Hematopoietic multipotent progenitor cell treated with erythropoietin and hydrocortisone succinate and interleukin-3 and kit ligand, for 4 days (in vitro differentiated cells): ENCODE measurements around the gene MAP1S.
A peak's percentile ranks its signal among the peaks of the same experiment; 100 is the strongest.
"Not testable (repeated sequence)": the region's sequence is repeated elsewhere in the genome, so short reads cannot be mapped to it uniquely, and the experiment has no call there.

Source experiments
- DNase-seq: peaks from one replicate; pipeline ENCODE4 v3.0.0-alpha.2; 2015

Gene MAP1S

GRCh38 chr19:17765069-17765618 is 45.9 kb downstream of the MAP1S start:
- peak; percentile 91 for DNase-seq

- peak; percentile 94 for DNase-seq
These were observed 47.4 kb downstream of the MAP1S start for GRCh38 chr19:17766543-17767131.

GRCh38 chr19:17767559-17767958 is 48.3 kb downstream of the MAP1S start:
- DNase-seq, result peak; percentile 79

DNA sequence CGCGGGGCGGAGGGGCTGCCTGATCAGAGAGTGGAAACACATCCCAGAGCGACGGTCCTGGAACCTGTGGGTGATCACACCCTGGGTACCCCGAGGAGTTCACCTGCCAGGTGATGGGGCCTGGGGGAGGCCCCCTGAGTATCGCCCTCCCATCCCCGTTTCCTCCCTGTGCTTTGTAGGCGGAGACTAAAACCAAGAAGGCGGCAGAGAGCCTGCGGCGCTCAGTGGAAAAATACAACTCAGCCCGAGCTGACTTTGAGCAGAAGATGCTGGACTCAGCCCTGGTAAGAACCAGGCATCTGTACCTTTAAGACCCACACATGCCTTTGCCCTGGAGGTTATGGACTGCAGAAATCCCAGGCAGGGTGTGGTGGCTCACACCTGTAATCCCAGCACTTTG is 51.3 kb downstream of the MAP1S start:
- DNase-seq, result no peak

DNA sequence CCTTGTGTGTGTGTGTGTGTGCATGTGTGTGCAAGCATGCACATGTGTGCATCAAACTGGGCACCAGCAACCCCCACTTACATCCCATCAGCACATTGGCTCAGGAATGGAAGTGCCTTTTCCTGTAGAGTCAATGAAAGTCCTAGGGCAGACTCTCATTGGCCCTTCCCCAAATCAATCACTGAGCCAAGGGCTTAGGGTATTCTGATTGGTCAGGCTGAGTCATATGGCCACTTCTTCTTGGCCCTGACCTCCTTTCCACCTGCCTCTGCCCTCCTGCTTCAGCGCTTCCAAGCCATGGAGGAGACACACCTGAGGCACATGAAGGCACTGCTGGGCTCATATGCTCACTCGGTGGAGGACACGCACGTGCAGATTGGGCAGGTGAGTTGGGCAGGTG is 52.9 kb downstream of the MAP1S start:
- DNase-seq, result peak; percentile 57

- DNase-seq, result peak; percentile 77
These were observed 56.1 kb downstream of the MAP1S start for GRCh38 chr19:17775245-17775927.

- no peak for DNase-seq
These were observed 56.9 kb downstream of the MAP1S start for GRCh38 chr19:17775991-17776803.

DNA sequence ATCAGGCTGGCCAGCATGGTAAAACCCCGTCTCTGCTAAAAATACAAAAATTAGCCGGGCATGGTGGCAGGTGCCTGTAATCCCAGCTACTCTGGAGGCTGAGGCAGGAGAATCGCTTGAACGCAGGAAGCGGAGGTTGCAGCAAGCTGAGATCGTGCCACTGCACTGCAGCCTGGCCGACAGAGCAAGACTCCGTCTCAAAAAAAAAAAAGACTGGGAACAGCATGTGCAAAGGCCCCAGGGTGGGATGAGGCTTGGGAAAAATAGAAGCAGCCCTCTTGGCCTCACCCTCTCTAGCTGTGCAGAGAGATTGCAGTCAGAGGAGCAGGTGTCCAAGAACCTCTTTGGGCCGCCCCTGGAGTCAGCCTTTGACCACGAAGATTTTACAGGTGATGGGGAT is 58.6 kb downstream of the MAP1S start:
- DNase-seq, result not testable (repeated sequence)

DNA sequence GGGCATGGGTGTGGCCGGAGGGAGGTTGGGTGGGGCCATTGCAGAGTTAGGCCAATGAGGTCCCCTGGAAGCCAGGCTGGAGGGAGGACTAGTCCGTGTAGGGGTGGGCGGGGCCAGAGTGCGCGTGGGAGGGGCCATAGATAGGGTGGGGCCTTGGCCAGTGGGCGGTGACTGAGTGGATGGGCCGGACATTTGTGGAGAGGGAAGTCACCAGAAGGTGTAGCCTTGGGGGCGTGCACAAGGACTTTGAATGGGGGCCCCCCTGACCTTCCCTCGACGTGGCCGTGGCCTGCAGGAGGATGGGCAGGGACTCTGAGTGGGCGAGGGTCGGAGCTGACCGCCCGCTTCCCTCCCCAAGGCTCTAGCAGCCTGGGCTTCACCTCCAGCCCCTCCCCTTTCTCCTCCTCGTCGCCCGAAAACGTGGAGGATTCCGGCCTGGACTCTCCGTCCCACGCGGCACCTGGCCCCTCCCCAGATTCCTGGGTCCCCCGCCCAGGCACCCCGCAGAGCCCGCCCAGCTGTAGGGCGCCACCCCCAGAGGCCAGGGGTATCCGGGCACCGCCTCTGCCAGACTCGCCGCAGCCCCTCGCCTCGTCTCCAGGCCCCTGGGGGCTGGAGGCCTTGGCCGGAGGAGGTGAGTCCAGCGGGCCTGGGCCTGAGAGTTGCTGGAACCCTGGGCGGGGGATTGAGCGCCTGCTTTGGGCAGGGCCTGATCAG is 59.1 kb downstream of the MAP1S start:
- DNase-seq, result peak; percentile 92

- peak; percentile 80 for DNase-seq
These were observed 60.0 kb downstream of the MAP1S start for GRCh38 chr19:17778968-17779929.

DNA sequence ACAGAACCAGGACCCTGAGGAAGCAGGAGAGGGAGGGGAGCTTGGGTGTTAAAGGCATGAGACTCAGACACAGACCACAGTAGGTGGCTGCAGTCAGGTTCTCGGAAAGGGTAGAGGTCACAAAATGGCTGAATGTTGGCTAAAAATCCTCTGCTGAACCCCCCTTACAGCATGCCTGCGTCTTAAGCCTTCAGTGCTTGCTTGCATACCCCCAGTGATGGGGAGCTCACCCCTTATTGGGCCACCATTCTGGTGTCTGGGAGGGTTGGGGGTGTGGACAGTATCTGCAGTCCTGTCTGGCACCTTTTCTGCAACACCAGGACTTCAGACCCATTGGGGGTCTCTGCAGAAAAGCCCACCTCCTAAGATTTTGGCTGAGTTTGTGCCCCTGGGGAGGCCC is 61.5 kb downstream of the MAP1S start:
- DNase-seq, result no peak

GRCh38 chr19:17783721-17784120 is 64.4 kb downstream of the MAP1S start:
- not testable (repeated sequence) for DNase-seq
